ENCODE results near the gene CASTOR1.

CASTOR1 gene

GRCh38 chr22:30315962-30316576 lies 26.8 kb upstream of the CASTOR1 start:
- H3K4me1 ChIP-seq (ENCODE audit: control insufficient read depth, insufficient read depth, low read length): no peaks in the 10 kb centered on the region
- H3K36me3 ChIP-seq (ENCODE audit: control insufficient read depth, insufficient read depth, low read length): no peaks in the 10 kb centered on the region
- H3K9me3 ChIP-seq (ENCODE audit: control insufficient read depth, insufficient read depth, low read length): no peaks in the 10 kb centered on the region

DNA sequence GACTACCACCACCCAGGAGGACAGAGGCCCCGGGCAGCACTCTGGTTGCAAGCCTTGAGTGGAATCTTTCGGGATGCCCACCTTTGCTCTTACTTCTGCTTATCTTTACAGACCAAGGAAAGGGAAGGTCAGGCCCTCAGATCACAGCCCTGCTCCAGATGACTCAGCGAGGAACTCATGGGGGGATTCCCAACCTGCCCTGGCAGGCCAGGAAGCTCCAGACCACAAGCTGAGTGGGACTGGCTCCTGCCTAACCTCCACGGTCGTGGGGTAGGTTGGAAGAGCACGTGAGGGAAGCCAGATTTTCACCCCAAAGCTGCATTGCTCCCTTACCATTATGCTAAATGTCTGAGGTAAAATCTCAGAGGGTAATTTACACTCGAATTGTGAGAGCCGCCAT lies 25.6 kb upstream of the CASTOR1 start:
- Histone ChIP-seq H3K36me3 (ENCODE audit: control insufficient read depth, insufficient read depth, low read length) (no peaks in the 10 kb centered on the region), H3K4me1 (ENCODE audit: control insufficient read depth, insufficient read depth, low read length) (peaks cover 3% of the 10 kb centered on the region), H3K27me3 (ENCODE audit: control insufficient read depth, insufficient read depth, low read length) (no peaks in the 10 kb centered on the region), H3K9ac (ENCODE audit: low read depth, low read length) (no peak overlapping the region), H3K9me3 (ENCODE audit: control insufficient read depth, insufficient read depth, low read length) (no peaks in the 10 kb centered on the region), H3K4me3 (ENCODE audit: low read depth, low read length) (no peak overlapping the region)

More at GRCh38 chr22:30315962-30316576, 26.8 kb upstream of the CASTOR1 start:
- no peak overlapping the region for H3K9ac ChIP-seq (ENCODE audit: low read depth, low read length)
- no peak overlapping the region for H3K4me3 ChIP-seq (ENCODE audit: low read depth, low read length)
- no peaks in the 10 kb centered on the region for H3K27me3 ChIP-seq (ENCODE audit: control insufficient read depth, insufficient read depth, low read length)

DNA sequence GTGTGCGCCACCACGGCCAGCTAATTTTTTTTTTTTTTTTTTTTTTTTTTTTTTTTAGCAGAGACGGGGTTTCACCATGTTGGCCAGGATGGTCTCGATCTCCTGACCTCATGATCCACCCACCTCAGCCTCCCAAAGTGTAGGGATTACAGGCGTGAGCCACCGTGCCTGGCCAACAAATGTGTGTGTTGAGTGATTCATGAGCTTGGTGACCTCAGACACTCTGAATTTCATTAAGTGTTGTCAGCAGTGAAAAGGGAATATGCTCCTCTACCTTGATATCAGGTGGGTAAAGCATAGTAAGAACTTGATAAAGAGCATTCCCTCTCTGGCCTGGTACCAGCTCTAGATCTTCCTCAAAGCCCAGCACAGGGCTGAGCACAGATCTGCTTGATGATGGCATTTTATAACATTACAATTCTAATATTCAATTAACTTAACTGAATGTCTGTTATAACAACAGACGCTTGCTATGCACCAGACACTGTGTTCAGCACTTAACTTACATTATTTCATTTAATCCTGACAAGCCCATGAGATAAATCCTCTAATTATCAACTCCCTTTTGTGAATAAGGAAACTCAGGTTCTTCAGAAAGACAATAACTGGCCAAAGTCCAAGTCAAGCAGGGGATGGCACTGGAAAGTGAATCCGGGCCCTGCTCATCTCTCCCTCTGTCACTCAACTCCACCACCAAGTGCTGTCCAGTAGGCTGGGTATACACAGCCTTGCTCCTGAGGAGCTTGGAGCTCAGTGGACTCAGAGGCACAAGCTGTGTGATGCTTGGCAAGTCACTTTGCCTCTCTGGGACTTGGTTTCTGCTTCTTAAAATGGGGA lies 24.4 kb upstream of the CASTOR1 start:
- H3K27me3 ChIP-seq (ENCODE audit: control insufficient read depth, insufficient read depth, low read length): no peaks in the 10 kb centered on the region
- H3K4me1 ChIP-seq (ENCODE audit: control insufficient read depth, insufficient read depth, low read length): peaks cover 3% of the 10 kb centered on the region
- H3K36me3 ChIP-seq (ENCODE audit: control insufficient read depth, insufficient read depth, low read length): no peaks in the 10 kb centered on the region
- H3K9me3 ChIP-seq (ENCODE audit: control insufficient read depth, insufficient read depth, low read length): no peaks in the 10 kb centered on the region
- no peak overlapping the region for H3K9ac ChIP-seq (ENCODE audit: low read depth, low read length)
- H3K4me3 ChIP-seq (ENCODE audit: low read depth, low read length): no peak overlapping the region

GRCh38 chr22:30312053-30312452 lies 22.7 kb upstream of the CASTOR1 start:
- H3K27me3 ChIP-seq (ENCODE audit: control insufficient read depth, insufficient read depth, low read length): no peaks in the 10 kb centered on the region
- no peaks in the 10 kb centered on the region for H3K36me3 ChIP-seq (ENCODE audit: control insufficient read depth, insufficient read depth, low read length)
- peaks cover 3% of the 10 kb centered on the region for H3K4me1 ChIP-seq (ENCODE audit: control insufficient read depth, insufficient read depth, low read length)
- no peak overlapping the region for H3K9ac ChIP-seq (ENCODE audit: low read depth, low read length)
- H3K9me3 ChIP-seq (ENCODE audit: control insufficient read depth, insufficient read depth, low read length): no peaks in the 10 kb centered on the region
- no peak overlapping the region for H3K4me3 ChIP-seq (ENCODE audit: low read depth, low read length)

DNA sequence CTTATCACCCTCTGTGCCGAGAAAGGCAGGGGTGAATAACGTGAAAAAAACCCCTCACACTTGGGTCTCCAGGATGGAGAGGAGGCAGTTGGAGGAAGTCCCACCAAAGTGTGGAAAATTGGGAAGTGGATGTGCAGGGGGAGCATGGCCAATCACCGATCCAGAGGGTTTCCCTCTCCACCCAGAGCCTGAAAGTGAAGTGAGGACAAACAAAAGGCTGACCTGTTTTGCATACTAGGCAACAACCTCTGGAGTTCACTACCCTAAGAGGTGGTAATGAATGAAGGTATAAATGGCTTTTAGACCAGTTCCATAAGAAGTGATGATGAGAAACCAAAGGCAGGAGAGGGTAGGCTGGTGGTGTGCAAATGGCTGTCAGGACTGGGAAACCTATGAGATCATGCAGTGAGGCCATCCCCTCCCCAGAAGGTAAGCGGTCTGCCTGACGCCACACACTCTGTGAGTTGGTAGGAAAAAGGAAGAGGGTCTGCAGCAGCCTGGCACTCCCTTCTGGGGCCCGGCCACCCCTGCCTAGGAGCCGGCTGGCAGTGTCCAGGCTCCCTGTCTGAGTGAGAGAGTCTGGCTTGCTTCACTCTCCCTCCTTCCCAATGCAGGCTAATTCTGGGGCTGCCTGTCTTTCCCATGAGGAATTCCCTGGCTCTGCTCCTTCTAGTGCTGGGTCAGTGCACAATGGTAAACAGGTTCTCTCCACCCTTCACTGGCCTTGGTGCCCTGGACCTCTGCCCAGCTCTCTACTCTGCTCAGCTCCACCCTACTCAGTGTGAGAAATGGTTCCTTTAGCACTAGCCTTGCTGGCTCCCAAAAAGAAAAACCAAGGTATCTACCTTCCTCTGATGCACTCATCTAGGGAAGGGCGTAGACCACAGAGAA lies 21.8 kb upstream of the CASTOR1 start:
- Histone ChIP-seq H3K4me3 (ENCODE audit: low read depth, low read length) (no peak overlapping the region), H3K9ac (ENCODE audit: low read depth, low read length) (no peak overlapping the region), H3K27me3 (ENCODE audit: control insufficient read depth, insufficient read depth, low read length) (no peaks in the 10 kb centered on the region), H3K9me3 (ENCODE audit: control insufficient read depth, insufficient read depth, low read length) (no peaks in the 10 kb centered on the region), H3K4me1 (ENCODE audit: control insufficient read depth, insufficient read depth, low read length) (peaks cover 3% of the 10 kb centered on the region), H3K36me3 (ENCODE audit: control insufficient read depth, insufficient read depth, low read length) (no peaks in the 10 kb centered on the region)

DNA sequence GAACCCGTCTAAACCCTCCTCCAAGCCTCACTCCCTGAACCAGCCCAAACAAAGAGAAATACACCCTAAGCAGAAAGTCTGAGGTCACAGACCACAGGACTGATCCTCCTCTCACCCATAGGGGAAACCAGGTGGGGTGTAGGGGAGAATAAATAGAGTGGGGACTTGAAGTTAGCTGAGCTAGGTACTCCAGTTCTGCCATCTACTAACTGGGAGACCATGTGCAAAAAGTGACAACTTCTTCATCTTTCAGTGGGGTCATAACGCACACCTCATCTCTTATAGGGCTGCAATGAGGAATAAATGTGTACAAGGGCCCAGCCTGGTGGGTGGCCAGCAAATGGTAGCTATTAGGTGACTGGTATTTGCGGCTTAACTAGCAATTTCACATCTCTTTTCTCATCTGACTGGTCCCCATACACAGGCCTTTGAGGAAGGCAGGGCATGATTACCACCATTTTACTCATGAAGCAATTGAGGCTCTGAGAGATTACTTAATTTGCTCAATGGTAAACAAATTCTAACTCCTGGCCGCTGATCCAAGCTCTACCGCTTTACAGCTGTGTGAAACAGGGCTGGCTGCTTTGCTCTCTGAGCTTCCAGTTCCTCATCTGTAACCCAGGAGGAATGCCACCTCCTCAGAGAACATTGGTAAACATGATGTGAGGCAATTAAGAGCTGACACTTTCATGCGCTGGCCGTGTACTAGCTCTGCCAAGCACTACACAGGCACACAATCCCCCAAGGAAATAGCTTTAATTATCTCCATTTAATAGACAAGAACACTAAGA lies 20.8 kb upstream of the CASTOR1 start:
- Histone ChIP-seq H3K4me1 (ENCODE audit: control insufficient read depth, insufficient read depth, low read length) (peaks cover 3% of the 10 kb centered on the region), H3K27me3 (ENCODE audit: control insufficient read depth, insufficient read depth, low read length) (no peaks in the 10 kb centered on the region), H3K9me3 (ENCODE audit: control insufficient read depth, insufficient read depth, low read length) (no peaks in the 10 kb centered on the region), H3K9ac (ENCODE audit: low read depth, low read length) (peak overlapping the region; percentile 16), H3K36me3 (ENCODE audit: control insufficient read depth, insufficient read depth, low read length) (no peaks in the 10 kb centered on the region), H3K4me3 (ENCODE audit: low read depth, low read length) (no peak overlapping the region)

DNA sequence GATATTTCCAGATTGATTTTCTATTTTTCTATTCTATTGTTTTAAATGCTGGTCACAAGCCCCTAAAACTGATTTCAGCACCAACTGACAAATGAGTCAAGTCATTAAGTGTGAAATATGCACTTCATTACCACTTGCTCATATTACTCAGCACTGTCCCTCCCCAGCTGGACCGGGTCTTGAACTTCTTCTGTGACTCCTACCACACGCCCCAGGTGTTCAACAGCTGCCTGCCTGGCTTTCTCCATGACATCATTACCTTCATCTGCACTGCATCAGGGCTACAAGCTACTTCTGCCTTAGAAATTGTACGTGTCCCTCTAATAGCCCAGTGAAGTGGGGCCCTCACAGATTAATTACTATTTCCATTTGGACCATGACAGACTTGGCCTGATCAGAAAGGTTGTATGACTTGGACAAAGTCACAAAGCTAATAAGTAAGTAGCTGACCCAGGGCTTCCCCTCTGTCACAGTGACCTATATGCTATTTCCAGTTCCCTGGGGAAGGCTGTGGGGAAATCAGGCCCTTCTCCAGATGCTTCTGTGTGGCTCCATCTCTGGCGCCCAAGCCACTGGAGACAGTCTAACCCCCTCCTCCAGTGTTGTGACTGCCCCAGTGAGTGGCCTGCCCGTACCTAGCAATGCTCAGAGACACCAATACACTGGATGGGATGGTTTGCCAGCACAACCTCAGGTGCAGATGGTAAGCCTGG lies 19.4 kb upstream of the CASTOR1 start:
- Histone ChIP-seq H3K36me3 (ENCODE audit: control insufficient read depth, insufficient read depth, low read length) (no peaks in the 10 kb centered on the region), H3K27me3 (ENCODE audit: control insufficient read depth, insufficient read depth, low read length) (no peaks in the 10 kb centered on the region), H3K4me1 (ENCODE audit: control insufficient read depth, insufficient read depth, low read length) (peaks cover 3% of the 10 kb centered on the region), H3K4me3 (ENCODE audit: low read depth, low read length) (no peak overlapping the region), H3K9me3 (ENCODE audit: control insufficient read depth, insufficient read depth, low read length) (no peaks in the 10 kb centered on the region), H3K9ac (ENCODE audit: low read depth, low read length) (no peak overlapping the region)

DNA sequence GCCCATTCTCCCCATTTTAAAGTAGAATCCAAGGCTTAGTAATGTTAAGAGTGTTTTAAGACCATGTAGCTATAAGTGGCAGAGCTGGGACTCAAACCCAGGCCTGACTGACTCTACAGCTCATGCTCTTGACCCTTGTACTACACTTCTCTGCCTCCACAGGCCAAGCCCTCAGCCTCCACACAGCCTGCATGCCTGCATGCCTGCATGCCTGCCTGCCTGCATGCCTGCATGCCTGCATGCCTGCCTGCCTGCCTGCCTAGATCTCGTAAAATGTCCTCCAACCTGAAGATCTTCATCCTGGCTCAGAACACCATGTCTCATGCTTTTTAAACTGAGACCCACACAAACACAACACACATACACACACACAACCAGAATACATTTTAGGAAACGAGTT lies 18.8 kb upstream of the CASTOR1 start:
- H3K4me1 ChIP-seq (ENCODE audit: control insufficient read depth, insufficient read depth, low read length): peaks cover 3% of the 10 kb centered on the region

GRCh38 chr22:30307041-30307574 lies 17.8 kb upstream of the CASTOR1 start:
- H3K27me3 ChIP-seq (ENCODE audit: control insufficient read depth, insufficient read depth, low read length): no peaks in the 10 kb centered on the region
- H3K4me1 ChIP-seq (ENCODE audit: control insufficient read depth, insufficient read depth, low read length): peaks cover 3% of the 10 kb centered on the region
- H3K9me3 ChIP-seq (ENCODE audit: control insufficient read depth, insufficient read depth, low read length): no peaks in the 10 kb centered on the region
- no peaks in the 10 kb centered on the region for H3K36me3 ChIP-seq (ENCODE audit: control insufficient read depth, insufficient read depth, low read length)
- H3K9ac ChIP-seq (ENCODE audit: low read depth, low read length): no peak overlapping the region
- no peak overlapping the region for H3K4me3 ChIP-seq (ENCODE audit: low read depth, low read length)

More for the DNA sequence above, 18.8 kb upstream of the CASTOR1 start:
- H3K27me3 ChIP-seq (ENCODE audit: control insufficient read depth, insufficient read depth, low read length): no peaks in the 10 kb centered on the region
- no peak overlapping the region for H3K9ac ChIP-seq (ENCODE audit: low read depth, low read length)
- no peaks in the 10 kb centered on the region for H3K36me3 ChIP-seq (ENCODE audit: control insufficient read depth, insufficient read depth, low read length)
- no peaks in the 10 kb centered on the region for H3K9me3 ChIP-seq (ENCODE audit: control insufficient read depth, insufficient read depth, low read length)
- H3K4me3 ChIP-seq (ENCODE audit: low read depth, low read length): no peak overlapping the region

- no peak overlapping the region for H3K4me3 ChIP-seq (ENCODE audit: low read depth, low read length)
- H3K36me3 ChIP-seq (ENCODE audit: control insufficient read depth, insufficient read depth, low read length): no peaks in the 10 kb centered on the region
Measured at GRCh38 chr22:30306627-30307011, 17.3 kb upstream of the CASTOR1 start.

More at GRCh38 chr22:30306627-30307011, 17.3 kb upstream of the CASTOR1 start:
- no peaks in the 10 kb centered on the region for H3K27me3 ChIP-seq (ENCODE audit: control insufficient read depth, insufficient read depth, low read length)
- peaks cover 3% of the 10 kb centered on the region for H3K4me1 ChIP-seq (ENCODE audit: control insufficient read depth, insufficient read depth, low read length)
- no peaks in the 10 kb centered on the region for H3K9me3 ChIP-seq (ENCODE audit: control insufficient read depth, insufficient read depth, low read length)
- no peak overlapping the region for H3K9ac ChIP-seq (ENCODE audit: low read depth, low read length)
